GM18858 (cell line): Measurements from ENCODE around the gene DRD4.

Experiments used
- ATAC-seq: cut with Tn5 transposase; IDR thresholded peaks from one replicate; pipeline ENCODE4 v1.9.1; 2021; ENCODE audit not compliant: unreplicated experiment

Gene DRD4

DNA sequence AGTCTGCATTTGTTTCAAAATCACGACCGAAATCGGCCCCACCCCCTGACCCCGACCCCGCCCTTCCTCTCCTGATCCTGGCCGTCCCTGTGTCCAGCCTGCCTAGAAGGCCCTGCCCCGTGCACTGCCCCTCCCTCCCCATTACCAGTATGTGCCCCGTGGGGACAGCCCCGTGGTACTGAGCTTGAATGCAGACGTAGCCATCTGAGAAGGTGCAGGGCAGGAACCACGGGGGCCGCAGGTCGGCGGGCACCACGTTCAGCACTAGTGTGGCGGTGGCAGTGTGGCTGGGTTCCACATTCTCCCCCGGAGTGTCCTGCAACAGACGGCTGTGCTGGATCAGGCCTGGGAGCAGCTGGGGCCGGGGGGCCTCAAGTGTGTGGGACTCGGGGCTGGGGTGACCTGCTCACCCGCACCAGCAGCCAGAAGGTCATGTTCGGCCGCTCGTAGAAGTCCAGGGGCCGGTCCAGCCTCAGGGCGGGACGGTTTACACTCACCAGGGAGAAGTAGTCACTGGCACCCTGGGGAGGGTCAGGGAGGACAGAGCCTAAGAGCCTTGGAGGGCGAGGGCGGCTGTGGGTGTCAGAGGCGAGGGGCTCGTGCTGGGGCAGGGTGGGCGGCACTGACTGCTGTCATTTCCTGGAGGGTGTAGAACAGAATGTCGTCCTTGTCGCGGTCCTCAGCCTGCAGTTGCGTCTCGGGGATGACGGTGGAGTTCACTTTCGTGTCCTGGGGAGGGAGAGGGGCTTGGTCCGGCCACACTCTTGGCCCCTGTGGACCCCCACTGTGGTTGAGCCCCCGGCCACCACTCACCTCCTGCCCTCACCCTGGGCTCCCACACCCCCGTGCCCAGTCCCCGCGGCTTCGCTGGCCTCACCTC lies 15.9 kb upstream of the DRD4 start:
- no peak for ATAC-seq

GRCh38 chr11:621838-622237 lies 15.2 kb upstream of the DRD4 start:
- no peak for ATAC-seq

DNA sequence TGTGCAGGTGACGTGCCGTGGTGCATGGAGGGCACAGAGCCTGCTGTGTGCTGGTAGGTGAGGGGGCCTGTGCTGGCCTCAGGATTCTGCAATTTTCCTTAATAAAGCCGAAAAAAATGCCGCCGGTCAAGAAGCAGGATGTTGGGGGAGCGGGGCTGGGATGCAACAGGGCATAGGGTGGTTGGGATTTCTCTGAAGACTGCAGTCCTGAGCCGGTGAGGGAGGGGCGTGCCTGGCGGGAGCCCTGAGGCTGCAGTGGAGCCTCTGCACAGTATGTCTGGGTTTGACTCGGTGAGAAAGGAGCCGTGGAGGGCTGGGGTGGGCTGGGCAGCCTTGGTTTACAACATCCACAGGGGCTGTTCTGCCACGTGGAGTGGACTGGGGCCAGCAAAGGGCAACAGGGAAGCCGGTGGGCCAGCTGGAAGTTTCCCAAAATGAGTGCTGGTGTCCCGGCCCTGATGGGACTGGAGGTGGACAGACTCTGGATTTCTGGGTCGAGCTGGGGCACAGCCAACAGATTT lies 13.7 kb upstream of the DRD4 start:
- no peak for ATAC-seq

DNA sequence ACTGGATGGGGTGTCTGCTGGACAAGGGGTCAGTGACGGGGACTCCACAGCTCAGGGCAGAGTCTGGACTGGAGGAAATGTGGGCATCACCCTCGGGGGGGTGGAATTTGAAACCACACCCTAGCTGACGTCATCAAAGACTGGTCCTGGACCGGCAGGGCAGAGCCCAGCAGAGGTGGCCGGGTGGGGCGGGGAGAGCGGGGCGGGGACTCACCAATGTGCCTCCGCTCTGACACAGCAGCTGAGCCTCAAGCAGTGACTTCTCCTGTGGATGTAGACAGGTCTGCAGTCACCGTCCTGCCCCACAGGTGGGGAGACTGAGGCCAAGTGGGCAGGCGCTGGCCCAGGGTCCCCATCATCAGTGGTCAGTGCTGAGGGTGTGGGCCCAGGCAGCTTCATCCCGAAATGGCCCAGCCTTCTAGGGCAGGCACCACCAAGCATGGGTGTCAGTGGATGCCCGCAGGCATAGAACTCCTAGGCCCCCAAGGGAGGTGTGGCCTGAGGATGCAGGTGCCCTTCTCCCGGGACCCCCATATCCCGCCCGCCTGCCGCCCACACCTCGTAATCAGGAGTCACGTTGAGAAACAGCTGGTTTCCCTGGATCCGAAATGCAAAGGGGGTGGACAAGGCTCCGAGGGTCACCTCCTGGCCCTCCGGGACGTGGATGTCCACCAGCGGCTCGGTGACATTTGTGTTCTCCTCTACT lies 12.9 kb upstream of the DRD4 start:
- no peak for ATAC-seq

- ATAC-seq, result no peak
Observed at GRCh38 chr11:624705-625635, 12.1 kb upstream of the DRD4 start, which contains the start of gene CDHR5. Gene CDHR5, minus strand, starts transcription at chr11:624955. Its CDS starts 53 bp downstream, at chr11:624902.

GRCh38 chr11:625636-626268 lies 11.3 kb upstream of the DRD4 start:
- ATAC-seq, result no peak

GRCh38 chr11:626475-627307 lies 10.4 kb upstream of the DRD4 start, which contains the start of gene SCT:
Gene SCT, minus strand, starts transcription at chr11:627181. Its CDS starts 38 bp downstream, at chr11:627143.
- ATAC-seq, result no peak

- no peak for ATAC-seq
Observed at GRCh38 chr11:627308-627576, 9.8 kb upstream of the DRD4 start.

- ATAC-seq, result no peak
Observed at GRCh38 chr11:628056-628455, 9.0 kb upstream of the DRD4 start.

DNA sequence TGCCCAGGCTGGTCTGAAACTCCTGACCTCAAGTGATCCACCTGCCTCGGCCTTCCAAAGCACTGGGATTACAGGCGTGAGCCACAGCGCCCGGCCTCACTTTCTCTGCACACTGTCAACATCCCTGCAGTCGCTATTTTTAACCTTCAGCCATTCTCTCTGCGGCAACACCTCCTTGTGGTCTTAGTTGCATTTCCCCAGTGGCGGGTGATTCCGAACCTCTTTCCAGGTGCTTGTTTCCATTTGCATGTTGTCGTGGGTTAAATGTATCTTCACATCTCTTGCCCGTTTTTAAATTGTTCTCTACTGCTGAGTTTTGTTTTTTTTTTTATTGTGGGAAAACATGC lies 7.9 kb upstream of the DRD4 start:
- ATAC-seq, result no peak

DNA sequence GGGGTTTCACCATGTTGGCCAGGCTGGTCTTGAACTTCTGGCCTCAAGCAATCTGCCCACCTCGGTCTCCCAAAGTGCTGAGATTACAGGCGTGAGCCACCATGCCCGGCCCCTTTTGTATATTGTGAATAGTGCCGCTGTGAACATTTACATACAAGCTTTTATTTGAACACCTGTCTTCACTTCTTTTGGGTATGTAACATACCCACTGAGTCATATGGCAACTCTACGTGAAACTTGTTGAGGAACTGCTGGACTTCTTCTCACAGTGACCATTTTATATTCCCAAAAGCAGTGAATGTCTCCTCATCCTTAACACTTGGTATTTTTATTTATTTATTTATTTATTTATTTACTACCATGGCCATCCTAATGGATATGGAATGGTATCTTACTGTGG lies 6.2 kb upstream of the DRD4 start:
- ATAC-seq, result no peak

- no peak for ATAC-seq
Observed at GRCh38 chr11:635945-636510, 1.0 kb upstream of the DRD4 start.

DNA sequence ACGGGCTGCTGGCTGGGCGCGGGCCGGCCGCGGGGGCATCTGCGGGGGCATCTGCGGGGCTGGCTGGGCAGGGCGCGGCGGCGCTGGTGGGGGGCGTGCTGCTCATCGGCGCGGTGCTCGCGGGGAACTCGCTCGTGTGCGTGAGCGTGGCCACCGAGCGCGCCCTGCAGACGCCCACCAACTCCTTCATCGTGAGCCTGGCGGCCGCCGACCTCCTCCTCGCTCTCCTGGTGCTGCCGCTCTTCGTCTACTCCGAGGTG lies 194 bp downstream of the DRD4 start:
- no peak for ATAC-seq

- no peak for ATAC-seq
Observed at GRCh38 chr11:637593-638521, 788 bp downstream of the DRD4 start.

DNA sequence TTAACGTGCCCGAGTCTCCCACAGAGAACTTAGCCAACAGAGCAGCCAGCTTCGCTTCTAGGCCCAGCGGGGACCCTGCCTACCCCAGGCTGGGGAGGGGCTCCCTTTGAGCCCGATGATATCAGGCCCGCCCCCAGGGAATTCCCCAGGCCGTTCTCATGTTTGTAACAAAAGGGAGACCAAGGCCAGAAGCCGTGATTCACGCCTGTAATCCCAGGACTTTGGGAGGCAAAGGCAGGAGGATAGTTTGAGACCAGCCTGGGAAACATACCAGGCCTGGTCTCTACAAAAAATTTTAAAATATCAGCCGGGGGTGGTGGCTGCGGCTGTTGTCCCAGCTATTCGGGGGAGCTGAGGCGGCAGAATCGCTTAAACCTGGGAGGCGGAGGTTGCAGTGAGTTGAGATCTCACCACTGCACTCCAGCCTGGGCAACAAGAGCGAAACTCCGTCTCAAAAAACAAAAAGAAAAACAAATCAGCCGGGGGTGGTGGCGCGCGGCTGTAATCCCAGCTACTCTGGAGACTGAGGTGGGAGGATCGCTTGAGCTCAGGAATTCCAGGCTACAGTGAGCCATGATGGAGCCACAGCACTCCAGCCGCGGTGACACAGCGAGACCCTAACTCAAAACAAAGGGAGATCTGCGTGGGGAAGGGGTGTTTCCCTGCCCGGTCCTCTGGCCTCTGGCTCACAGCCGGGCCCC lies 1.7 kb downstream of the DRD4 start:
- ATAC-seq, result no peak

DNA sequence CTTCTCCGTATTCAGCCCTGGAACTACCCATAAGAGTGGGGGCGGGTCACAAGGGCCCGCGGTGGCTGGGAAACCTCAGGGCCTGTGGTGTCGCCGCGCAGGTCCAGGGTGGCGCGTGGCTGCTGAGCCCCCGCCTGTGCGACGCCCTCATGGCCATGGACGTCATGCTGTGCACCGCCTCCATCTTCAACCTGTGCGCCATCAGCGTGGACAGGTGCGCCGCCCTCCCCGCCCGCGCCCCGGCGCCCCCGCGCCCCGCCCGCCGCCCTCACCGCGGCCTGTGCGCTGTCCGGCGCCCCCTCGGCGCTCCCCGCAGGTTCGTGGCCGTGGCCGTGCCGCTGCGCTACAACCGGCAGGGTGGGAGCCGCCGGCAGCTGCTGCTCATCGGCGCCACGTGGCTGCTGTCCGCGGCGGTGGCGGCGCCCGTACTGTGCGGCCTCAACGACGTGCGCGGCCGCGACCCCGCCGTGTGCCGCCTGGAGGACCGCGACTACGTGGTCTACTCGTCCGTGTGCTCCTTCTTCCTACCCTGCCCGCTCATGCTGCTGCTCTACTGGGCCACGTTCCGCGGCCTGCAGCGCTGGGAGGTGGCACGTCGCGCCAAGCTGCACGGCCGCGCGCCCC lies 2.4 kb downstream of the DRD4 start:
- ATAC-seq, result no peak

DNA sequence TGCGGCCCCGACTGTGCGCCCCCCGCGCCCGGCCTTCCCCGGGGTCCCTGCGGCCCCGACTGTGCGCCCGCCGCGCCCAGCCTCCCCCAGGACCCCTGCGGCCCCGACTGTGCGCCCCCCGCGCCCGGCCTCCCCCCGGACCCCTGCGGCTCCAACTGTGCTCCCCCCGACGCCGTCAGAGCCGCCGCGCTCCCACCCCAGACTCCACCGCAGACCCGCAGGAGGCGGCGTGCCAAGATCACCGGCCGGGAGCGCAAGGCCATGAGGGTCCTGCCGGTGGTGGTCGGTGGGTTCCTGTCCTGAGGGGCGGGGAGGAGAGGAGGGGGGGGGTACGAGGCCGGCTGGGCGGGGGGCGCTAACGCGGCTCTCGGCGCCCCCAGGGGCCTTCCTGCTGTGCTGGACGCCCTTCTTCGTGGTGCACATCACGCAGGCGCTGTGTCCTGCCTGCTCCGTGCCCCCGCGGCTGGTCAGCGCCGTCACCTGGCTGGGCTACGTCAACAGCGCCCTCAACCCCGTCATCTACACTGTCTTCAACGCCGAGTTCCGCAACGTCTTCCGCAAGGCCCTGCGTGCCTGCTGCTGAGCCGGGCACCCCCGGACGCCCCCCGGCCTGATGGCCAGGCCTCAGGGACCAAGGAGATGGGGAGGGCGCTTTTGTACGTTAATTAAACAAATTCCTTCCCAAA lies 3.1 kb downstream of the DRD4 start:
- ATAC-seq, result no peak
